HepG2 (cell line): Measurements from ENCODE around the gene PIK3R5. TPM values are rescaled to one million over a fixed set of nuclear protein-coding genes. Genes with fewer than 3 reads are reported as not detected.

Experiments
- ATAC-seq: fragments of 200-7000 bp; cut with Tn5 transposase; 3 replicates; pipeline ENCODE4 v1.9.1; 2020; ENCODE audit warnings: mild to moderate bottlenecking, moderate library complexity
- BruUV-seq: library from RNA; stranded (reverse); fragments of 400-500 nt; replicated peaks from 2 replicates; lab custom pipeline; 2021; lab: Mats Ljungman, UMichigan
- CTCF ChIA-PET: fragments of 300-600 bp; formaldehyde crosslinking; extraction: SDS; loops from one replicate; lab custom pipeline; 2021; ENCODE audit warnings: low total read pairs, inconsistent platforms, low intra/inter-chr PET ratio; lab: Yijun Ruan, JAX
- POLR2A ChIA-PET: fragments of 350-600 bp; sonication (Branson Sonifier 250); formaldehyde crosslinking; loops from one replicate; lab custom pipeline; 2020; ENCODE audit warnings: antibody characterized with exemption, inconsistent platforms; lab: Yijun Ruan, JAX
- DNase-seq: peaks from one replicate; pipeline ENCODE4 v3.0.0-alpha.2; 2015; ENCODE audit warnings: low spot score
- FAIRE-seq: peaks from 3 replicates; lab custom pipeline; 2011; peaks lifted over from hg19 to GRCh38; lab: Jason Lieb, UNC
- H2AFZ ChIP-seq: one replicate; pipeline ENCODE4 v1.6.1; 2011; ENCODE audit warnings: low read length, inconsistent platforms
- H3K27ac ChIP-seq: fragments of 300-600 bp; 3 replicates; pipeline ENCODE4 v1.8.0; 2011; ENCODE audit warnings: mixed run types, mild to moderate bottlenecking, mixed read lengths, low read length, inconsistent platforms; ENCODE audit not compliant: insufficient read depth; ENCODE audit errors: extremely low read length
- H3K27me3 ChIP-seq, 2 experiments: fragments of 200-600 bp in 1 of 2; 2 replicates in 1 of 2; 3 replicates in 1 of 2; pipeline versions ENCODE4 v1.6.0 to v1.8.0; 2011; ENCODE audit warnings: low read length in 2 of 2, mild to moderate bottlenecking in 2 of 2, moderate library complexity in 2 of 2, inconsistent platforms in 1 of 2; ENCODE audit not compliant: insufficient read depth in 2 of 2, control insufficient read depth in 1 of 2
- H3K36me3 ChIP-seq, 2 experiments: fragments of 200-600 bp in 1 of 2; replicated peaks in 1 of 2; 2 replicates in 1 of 2; 3 replicates in 1 of 2; pipeline versions ENCODE4 v1.5.1 to v1.8.0; 2011; ENCODE audit warnings: low read length in 2 of 2, inconsistent platforms in 1 of 2; ENCODE audit not compliant: insufficient read depth in 2 of 2, control insufficient read depth in 1 of 2
- H3K4me1 ChIP-seq: 2 replicates; pipeline ENCODE4 v1.5.1; 2012; ENCODE audit warnings: low read length, inconsistent platforms; ENCODE audit not compliant: insufficient read depth
- H3K4me2 ChIP-seq: 2 replicates; pipeline ENCODE4 v1.6.0; 2011; ENCODE audit warnings: low read depth, low read length, inconsistent platforms
- H3K4me3 ChIP-seq, 3 experiments: fragments of 200-600 bp in 1 of 3; sonication (generic), shearing (Covaris generic) in 1 of 3; replicated peaks in 1 of 3; 2 replicates each; pipeline ENCODE4 v1.5.1; 2011 to 2016; ENCODE audit warnings: low read length in 3 of 3, inconsistent platforms in 2 of 3, low read depth in 2 of 3, mild to moderate bottlenecking in 2 of 3, control low read depth in 1 of 3, mixed read lengths in 1 of 3; ENCODE audit not compliant: insufficient read depth in 1 of 3
- H3K79me2 ChIP-seq: one replicate; pipeline ENCODE4 v1.6.1; 2011; ENCODE audit warnings: low read length, inconsistent platforms; ENCODE audit not compliant: insufficient read depth
- H3K9ac ChIP-seq: 2 replicates; pipeline ENCODE4 v1.6.0; 2011; ENCODE audit warnings: mild to moderate bottlenecking, low read depth, low read length, inconsistent platforms; ENCODE audit not compliant: insufficient read depth
- H3K9me3 ChIP-seq: 2 replicates; pipeline ENCODE4 v1.5.1; 2012; ENCODE audit warnings: mild to moderate bottlenecking, low read length
- H4K20me1 ChIP-seq: 2 replicates; pipeline ENCODE4 v1.6.0; 2011; ENCODE audit warnings: inconsistent platforms, mild to moderate bottlenecking, low read length, moderate library complexity; ENCODE audit not compliant: insufficient read depth
- ATF4 ChIP-seq, 2 experiments: fragments of 450-650 bp in 1 of 2; sonication (generic) in 1 of 2; formaldehyde crosslinking; IDR thresholded peaks; 2 replicates each; pipeline versions ENCODE4 v1.5.0 to v1.8.0; 2020 to 2022; ENCODE audit warnings: mild to moderate bottlenecking in 1 of 2, missing genetic modification reagents in 1 of 2
- CTCF ChIP-seq: sonication (generic); formaldehyde crosslinking; IDR thresholded peaks from 2 replicates; pipeline ENCODE4 v1.5.0; 2020; ENCODE audit warnings: mild to moderate bottlenecking, missing genetic modification reagents, moderate library complexity
- FOSL1 ChIP-seq: sonication (generic); formaldehyde crosslinking; IDR thresholded peaks from 2 replicates; pipeline ENCODE4 v1.9.0; 2021; ENCODE audit warnings: missing genetic modification reagents, borderline replicate concordance
- JARID2 ChIP-seq: sonication (generic); formaldehyde crosslinking; IDR thresholded peaks from 2 replicates; pipeline ENCODE4 v1.8.1; 2023; ENCODE audit warnings: missing genetic modification reagents, inconsistent platforms; ENCODE audit not compliant: insufficient replicate concordance
- MEIS1 ChIP-seq: sonication (generic); formaldehyde crosslinking; IDR thresholded peaks from 2 replicates; pipeline ENCODE4 v1.9.0; 2021; ENCODE audit warnings: mild to moderate bottlenecking, missing genetic modification reagents, moderate library complexity, borderline replicate concordance
- NR2F2 ChIP-seq: IDR thresholded peaks from 2 replicates; pipeline ENCODE4 v1.6.1; 2012; ENCODE audit warnings: low read depth, inconsistent platforms, borderline replicate concordance
- NRL ChIP-seq: sonication (generic); formaldehyde crosslinking; IDR thresholded peaks from 2 replicates; pipeline ENCODE4 v1.5.0; 2020; ENCODE audit warnings: missing genetic modification reagents, mild to moderate bottlenecking, moderate library complexity, borderline replicate concordance
- SAFB2 ChIP-seq: sonication (generic); formaldehyde crosslinking; IDR thresholded peaks from 2 replicates; pipeline ENCODE4 v1.5.1; 2020; ENCODE audit warnings: missing genetic modification reagents, low read depth, mild to moderate bottlenecking, borderline replicate concordance
- SNAPC2 ChIP-seq: sonication (generic); formaldehyde crosslinking; IDR thresholded peaks from 2 replicates; pipeline ENCODE4 v1.8.1; 2022; ENCODE audit warnings: mild to moderate bottlenecking, missing genetic modification reagents
- ZNF407 ChIP-seq: sonication (generic); formaldehyde crosslinking; IDR thresholded peaks from one replicate; pipeline ENCODE4 v1.5.1; 2020; ENCODE audit warnings: mild to moderate bottlenecking, missing genetic modification reagents; ENCODE audit errors: not compliant biosample characterization
- ZNF704 ChIP-seq: sonication (generic); formaldehyde crosslinking; IDR thresholded peaks from 2 replicates; pipeline ENCODE4 v1.8.1; 2023; ENCODE audit warnings: mild to moderate bottlenecking, inconsistent platforms, moderate library complexity, missing genetic modification reagents, borderline replicate concordance
- WGBS: methylation state at CpG from one replicate; pipeline ENCODE4 v1.1.6; 2017; ENCODE audit warnings: low lambda C conversion rate; 5-methylcytosine and 5-hydroxymethylcytosine counted together
- in situ Hi-C: cut with HindIII; loops from 2 replicates; pipeline ENCODE4 v1.10.0; 2017; ENCODE audit warnings: low pct_unique_long_range_greater_than_20kb; ENCODE audit not compliant: extremely low pct_ligation_motif_present
- intact Hi-C: fragments of 100-400 bp; cut with micrococcal nuclease; formaldehyde crosslinking; loops from one replicate; pipeline ENCODE4 v1.10.0; 2022; ENCODE audit not compliant: unreplicated experiment
- polyA plus RNA-seq, 8 experiments: library from polyadenylated mRNA; depleted of rRNA in 3 of 8; stranded (reverse) in 7 of 8; unstranded in 1 of 8; fragments of >200 nt; fragmentation: Illumina TruSeq in 4 of 8; extraction: Trizol in 4 of 8; gene quantifications; 2 replicates each; pipeline versions ENCODE4 v1.2.1 to v1.2.3, GENCODE V29; 2011 to 2016; ENCODE audit warnings: low read depth in 4 of 8, missing spikeins in 1 of 8, mixed read lengths in 1 of 8; ENCODE audit not compliant: insufficient read depth in 1 of 8
- total RNA-seq, 5 experiments: library from RNA; depleted of rRNA; stranded (reverse); fragments of >200 nt; fragmentation: Illumina TruSeq; extraction: Trizol; gene quantifications; 2 replicates each; pipeline ENCODE4 v1.2.3, GENCODE V29; 2016; ENCODE audit warnings: low read depth in 1 of 5

The PIK3R5 gene
- total and polyA plus RNA-seq, 2 of the 13 experiments (the other 11 are each of a cell fraction or from before 2014, with no cell fraction given) = not detected

GRCh38 chr17:8994319-8994718 is 28.8 kb upstream of the PIK3R5 start:
- no peaks in the 10 kb centered on the region for H4K20me1 ChIP-seq
- H3K36me3 ChIP-seq = no peaks in the 10 kb centered on the region
- intact Hi-C loops = loop anchor here (1.0 to 10.0 kb wide), 2 partner anchors 170 to 528 kb away; no protein-coding TSS in a partner anchor
- FAIRE-seq (peak; percentile 8), DNase-seq (peak; percentile 20), ATAC-seq (peak; percentile 78)
- H3K4me3 ChIP-seq = no peak overlapping the region
- in situ Hi-C loops = loop anchor here (10.0 to 25.0 kb wide), 2 partner anchors 293 to 520 kb away; no protein-coding TSS in a partner anchor
- H3K27ac ChIP-seq = no peak overlapping the region
- H3K79me2 ChIP-seq = no peaks in the 10 kb centered on the region
- BruUV-seq = no TSS peak
- ChIA-PET CTCF (interaction anchor here (0.7 to 1.7 kb wide), 3 partner anchors 297 to 561 kb away, joined by 3 read pairs; no protein-coding TSS in a partner anchor), POLR2A (no interaction called here)
- no peak overlapping the region for H2AFZ ChIP-seq
- H3K9ac ChIP-seq = no peak overlapping the region
- no peaks in the 10 kb centered on the region for H3K4me1 ChIP-seq
- no peak overlapping the region for H3K4me2 ChIP-seq
- WGBS = 11% methylated on average over 6 of the region's 7 CpGs
- H3K27me3 ChIP-seq = 0 out of 5 replicates have a peak, but pooled peaks cover 0 to 4% of the 10 kb centered on the region in 2 experiments
- H3K9me3 ChIP-seq = no peaks in the 10 kb centered on the region
- no peak for TF ChIP-seq SAFB2
- TF ChIP-seq ZNF407 (CRISPR knock-in tag) = no peak
- no peak for TF ChIP-seq MEIS1 (CRISPR knock-in tag)
- no peak for TF ChIP-seq NRL
- TF ChIP-seq FOSL1 = no peak
- no peak for TF ChIP-seq ZNF704 (CRISPR knock-in tag)
- TF ChIP-seq CTCF (CRISPR knock-in tag) = peak; percentile 84
- no peak for TF ChIP-seq JARID2 (CRISPR knock-in tag)
- TF ChIP-seq NR2F2 = no peak
- TF ChIP-seq SNAPC2 (CRISPR knock-in tag) = no peak
- no peak for TF ChIP-seq ATF4 (CRISPR knock-in tag; IDR thresholded peaks at IDR 0.05)
